ENCODE results near the gene PPP2R2C.

The PPP2R2C gene

GRCh38 chr4:6368601-6369000 is 103.8 kb downstream of the PPP2R2C start:
- FAIRE-seq (no peak), DNase-seq (ENCODE audit: insufficient read length, low spot score) (no peak)

DNA sequence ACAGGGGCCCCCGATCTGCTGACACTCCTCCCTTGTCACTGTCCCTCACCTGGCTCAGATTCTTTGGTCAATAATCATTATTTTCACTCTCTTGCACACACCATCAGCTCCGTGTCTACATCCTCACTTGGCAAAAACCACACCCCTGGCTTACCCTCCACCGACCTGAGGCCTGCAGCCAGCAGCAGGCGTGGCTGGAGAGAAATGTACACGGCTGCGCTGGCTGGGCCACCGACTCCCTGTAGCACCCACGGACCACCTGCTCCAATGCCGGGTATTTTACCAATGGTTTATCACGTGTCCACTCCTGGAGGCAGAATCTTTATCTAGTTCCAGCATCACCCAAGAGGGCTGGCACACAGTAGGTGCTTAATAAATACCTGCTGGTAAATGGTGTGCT is 104.3 kb downstream of the PPP2R2C start:
- FAIRE-seq (no peak), DNase-seq (ENCODE audit: insufficient read length, low spot score) (no peak)

- FAIRE-seq (no peak), DNase-seq (ENCODE audit: insufficient read length, low spot score) (no peak)
Observed at GRCh38 chr4:6367371-6367851, 105.0 kb downstream of the PPP2R2C start.

DNA sequence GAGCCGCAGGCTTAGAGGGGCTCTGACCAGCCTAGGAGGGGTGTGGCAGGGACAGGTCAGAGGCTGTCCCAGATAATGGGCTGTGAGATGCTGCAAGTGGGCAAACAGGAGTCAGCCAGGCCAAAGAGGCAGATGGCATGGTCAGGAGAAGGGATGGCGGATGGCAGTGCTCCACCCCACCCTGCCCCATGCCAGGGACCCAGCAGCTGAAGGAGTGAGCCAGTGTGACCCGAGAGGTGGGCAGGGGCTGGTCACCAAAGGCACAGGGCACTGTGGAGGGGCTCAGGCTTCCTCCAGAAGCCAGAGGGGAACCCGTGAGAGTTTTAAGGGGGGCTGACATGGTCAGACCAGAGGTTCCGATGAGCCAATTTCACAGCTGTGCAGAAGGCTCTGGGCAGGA is 105.8 kb downstream of the PPP2R2C start:
- DNase-seq (ENCODE audit: insufficient read length, low spot score) = no peak
- no peak for FAIRE-seq

GRCh38 chr4:6365545-6366086 is 106.8 kb downstream of the PPP2R2C start:
- DNase-seq (ENCODE audit: insufficient read length, low spot score) = no peak
- FAIRE-seq = no peak

DNA sequence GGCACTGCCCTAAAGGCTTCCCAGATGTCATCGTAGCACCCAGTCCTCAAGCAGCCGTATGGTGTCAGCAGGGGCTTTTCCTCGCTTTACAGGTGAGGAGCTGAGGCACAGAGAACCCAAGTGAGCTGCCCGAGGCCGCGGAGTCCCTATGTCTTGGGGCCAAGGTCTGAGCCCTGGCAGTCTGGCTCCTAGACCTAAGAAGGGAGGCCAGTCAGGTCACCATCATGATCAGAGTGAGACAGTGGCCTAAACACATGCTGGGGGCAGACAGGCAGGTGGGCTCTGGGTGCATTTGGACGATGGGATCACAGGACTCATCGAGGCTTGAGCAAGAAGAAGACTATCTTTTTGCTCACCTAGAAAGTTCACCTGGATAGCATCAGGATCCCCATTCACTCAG is 107.8 kb downstream of the PPP2R2C start:
- FAIRE-seq (no peak), DNase-seq (ENCODE audit: insufficient read length, low spot score) (no peak)

DNA sequence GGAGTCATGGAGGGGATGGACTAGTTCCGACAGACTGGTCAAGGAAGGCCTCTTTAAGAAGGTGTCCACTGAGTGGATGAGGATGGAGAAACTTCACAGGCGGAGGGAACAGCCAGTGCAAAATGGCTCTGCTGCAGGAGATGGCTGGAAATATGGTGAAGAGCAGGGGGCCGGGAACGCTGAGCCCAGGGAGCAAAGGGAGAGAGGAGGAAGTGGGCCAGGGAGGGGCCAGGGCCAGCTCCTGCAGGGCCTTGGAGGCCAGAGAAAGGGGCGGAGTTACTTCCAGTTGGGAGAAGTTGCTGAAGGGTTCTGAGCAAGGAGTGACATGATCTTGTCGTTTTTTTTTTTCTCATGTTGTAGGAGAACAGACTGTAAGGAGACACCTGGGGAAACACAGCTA is 108.3 kb downstream of the PPP2R2C start:
- no peak for DNase-seq (ENCODE audit: insufficient read length, low spot score)
- no peak for FAIRE-seq

- no peak for FAIRE-seq
- peak; percentile 38 for DNase-seq (ENCODE audit: insufficient read length, low spot score)
Observed at GRCh38 chr4:6362896-6363295, 109.5 kb downstream of the PPP2R2C start.

- FAIRE-seq (no peak), DNase-seq (ENCODE audit: insufficient read length, low spot score) (no peak)
Observed at GRCh38 chr4:6362243-6362885, 110.0 kb downstream of the PPP2R2C start.

- FAIRE-seq (no peak), DNase-seq (ENCODE audit: insufficient read length, low spot score) (no peak)
Observed at GRCh38 chr4:6361076-6361784, 111.2 kb downstream of the PPP2R2C start.

GRCh38 chr4:6360385-6360784 is 112.0 kb downstream of the PPP2R2C start:
- DNase-seq (ENCODE audit: insufficient read length, low spot score) (no peak), FAIRE-seq (no peak)

DNA sequence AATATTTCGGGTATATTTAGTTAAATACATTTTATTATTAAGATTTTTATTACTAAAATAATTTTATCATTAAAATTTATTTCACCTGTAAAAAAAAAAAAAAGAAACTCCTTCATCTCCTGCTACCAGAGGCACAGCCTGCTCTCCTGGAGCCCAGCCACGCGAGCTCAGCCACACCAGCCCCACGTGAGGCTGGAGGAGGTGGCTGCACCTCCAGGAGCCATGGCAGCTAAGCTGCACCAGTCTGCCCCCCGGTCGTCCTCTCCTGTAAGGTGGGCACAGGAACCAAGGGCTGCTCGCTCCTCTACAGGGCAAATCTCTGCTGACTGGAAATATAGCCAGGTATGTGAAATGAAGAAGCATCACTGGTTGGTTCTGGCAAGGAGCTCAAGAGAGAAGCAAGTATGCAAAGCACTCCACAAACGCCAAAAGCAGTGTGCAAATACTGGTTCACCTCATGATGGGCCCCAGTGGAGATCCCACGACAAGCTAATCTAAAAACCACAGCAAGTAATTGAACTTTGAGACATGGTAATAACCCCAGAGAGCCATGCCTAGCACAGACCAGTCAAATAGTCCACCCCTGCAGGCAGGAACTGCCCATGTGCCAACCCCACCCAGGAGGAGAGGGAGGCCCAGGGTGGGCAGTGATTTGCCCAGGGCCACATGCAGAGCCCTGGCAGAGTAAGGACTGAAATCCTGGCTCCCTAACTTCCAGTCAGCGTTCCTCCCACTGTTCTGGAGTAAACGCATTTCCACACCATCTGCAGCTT is 112.7 kb downstream of the PPP2R2C start:
- no peak for DNase-seq (ENCODE audit: insufficient read length, low spot score)
- no peak for FAIRE-seq

DNA sequence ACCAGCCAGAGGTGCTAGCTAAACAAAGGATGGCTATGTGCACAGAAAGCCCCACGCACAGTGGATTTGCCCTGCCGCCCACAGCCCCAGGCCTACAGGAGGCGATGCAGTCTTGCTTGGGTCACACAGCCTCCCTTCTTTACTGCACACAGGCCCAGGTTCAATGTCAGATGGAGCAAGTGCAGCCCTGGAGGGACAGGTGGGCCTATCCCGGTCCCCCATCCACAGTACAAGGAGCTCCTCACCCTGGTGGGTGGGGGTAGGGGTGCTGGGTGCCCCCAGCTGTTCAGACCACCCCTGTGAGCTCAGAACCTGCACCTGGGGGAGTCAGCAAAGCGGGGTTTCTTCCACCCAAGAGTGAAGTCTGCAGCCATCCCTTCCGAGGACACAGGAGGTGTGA is 114.9 kb downstream of the PPP2R2C start:
- DNase-seq (ENCODE audit: insufficient read length, low spot score) (no peak), FAIRE-seq (no peak)

DNA sequence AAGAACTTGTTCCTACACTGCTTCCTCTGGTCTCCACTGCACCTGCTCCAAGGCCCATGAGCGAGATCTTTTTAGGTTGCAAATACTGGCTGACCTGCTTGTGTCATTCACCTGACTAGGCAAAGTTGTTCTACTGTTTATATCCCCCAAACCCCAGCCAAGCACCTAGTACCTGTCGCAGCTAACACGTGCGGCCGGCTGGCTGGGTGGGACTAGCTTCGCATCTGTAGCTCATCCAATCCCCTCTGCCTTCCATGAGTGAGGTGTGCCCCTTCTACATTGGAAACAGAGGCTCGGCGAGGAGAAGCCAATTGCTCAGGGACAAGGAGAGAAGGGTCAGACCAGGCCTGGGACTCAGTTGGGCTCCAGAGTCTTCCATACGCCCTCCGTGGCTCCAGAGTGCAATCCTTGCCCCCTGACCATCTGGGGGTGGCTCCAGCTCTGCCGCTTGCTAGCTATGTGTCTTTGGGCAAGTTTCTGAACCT is 116.3 kb downstream of the PPP2R2C start:
- DNase-seq (ENCODE audit: insufficient read length, low spot score) = no peak
- FAIRE-seq = no peak

- no peak for DNase-seq (ENCODE audit: insufficient read length, low spot score)
- no peak for FAIRE-seq
Observed at GRCh38 chr4:6355052-6355451, 117.4 kb downstream of the PPP2R2C start.

GRCh38 chr4:6354626-6355025 is 117.8 kb downstream of the PPP2R2C start:
- FAIRE-seq (no peak), DNase-seq (ENCODE audit: insufficient read length, low spot score) (no peak)

DNA sequence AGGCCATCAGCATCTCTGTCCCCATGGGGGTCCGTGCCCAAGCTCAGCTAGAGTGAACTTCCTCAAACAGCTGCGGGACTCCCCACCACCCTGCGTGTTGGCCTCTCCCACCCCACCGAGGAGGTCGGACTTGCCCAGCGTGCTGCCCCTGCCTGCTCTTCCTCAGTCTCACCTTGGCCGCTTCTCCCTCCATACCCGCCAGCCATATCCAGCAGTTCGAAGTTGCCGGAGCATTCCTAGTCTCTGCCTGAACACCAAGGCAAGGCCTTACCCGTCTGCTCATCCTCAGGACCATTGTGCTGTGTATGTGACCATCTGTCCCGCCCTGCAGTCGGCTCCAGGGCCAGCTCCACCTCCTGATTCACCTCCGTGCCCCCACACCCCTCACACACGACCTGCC is 118.3 kb downstream of the PPP2R2C start:
- DNase-seq (ENCODE audit: insufficient read length, low spot score) = no peak
- no peak for FAIRE-seq

DNA sequence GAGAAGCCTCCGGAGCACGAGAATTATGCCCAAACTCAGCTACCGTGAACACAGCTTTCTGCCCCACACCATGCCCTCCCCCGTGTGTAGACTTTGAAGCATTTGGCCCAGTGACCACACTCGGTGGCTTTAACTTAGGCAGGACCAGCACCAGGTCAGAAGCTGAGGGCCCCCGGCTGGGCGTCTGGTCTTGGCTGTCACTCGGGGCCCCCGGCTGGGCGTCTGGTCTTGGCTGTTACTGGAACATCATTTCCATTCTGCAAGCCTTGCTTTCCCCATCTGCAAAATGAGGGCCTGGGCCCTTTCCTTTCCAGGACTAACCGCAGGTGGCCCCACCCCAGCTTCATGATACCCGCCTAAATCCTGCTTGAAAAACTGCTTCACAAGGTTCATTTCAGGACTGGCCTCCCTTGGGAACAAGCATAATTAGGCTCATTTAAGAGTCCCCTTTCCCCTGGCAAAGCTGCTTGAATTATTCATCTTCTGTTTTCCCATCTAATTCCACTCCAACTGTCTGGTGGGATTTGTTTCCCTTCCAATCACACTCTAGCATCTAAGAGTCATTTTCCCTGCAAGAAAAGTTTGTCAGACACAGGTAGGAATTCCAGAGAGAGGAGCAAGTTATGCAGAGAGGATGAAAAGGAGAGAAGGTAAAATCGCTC is 120.3 kb downstream of the PPP2R2C start:
- FAIRE-seq (no peak), DNase-seq (ENCODE audit: insufficient read length, low spot score) (no peak)

DNA sequence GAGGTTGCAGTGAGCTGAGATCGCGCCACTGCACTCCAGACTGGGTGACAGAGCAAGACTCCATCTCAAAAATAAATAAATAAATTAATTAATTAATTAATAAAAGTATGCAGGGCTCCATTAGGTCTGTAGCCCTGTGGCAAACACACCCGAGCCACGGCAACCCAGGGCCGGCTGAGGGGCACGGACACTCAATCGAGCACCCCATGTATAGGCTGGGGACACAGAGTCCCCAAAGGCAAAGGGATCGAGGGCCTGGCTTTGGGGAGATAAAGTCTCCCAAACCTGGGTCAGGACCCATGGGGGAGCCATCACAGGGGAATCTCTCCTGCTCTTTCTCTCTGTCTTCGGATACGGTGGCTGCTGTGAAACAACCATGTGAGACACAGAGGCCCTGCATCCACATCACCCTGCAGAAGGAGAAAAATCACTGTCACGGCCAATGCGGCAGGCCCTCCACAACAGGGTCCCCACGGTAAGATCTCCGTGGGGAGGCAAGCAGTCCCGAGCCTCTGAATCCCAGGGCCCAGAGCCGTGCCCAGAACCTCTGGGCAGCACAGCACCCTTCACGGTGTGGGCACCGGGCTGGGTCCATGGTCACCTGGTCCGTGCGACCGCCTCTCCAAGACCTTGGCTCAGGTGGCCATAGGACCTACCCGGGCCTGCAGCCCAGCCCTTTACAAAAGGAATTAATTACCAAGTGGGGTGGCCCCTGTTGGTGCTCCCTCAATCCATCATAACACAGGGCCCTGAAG is 121.0 kb downstream of the PPP2R2C start:
- FAIRE-seq (no peak), DNase-seq (ENCODE audit: insufficient read length, low spot score) (no peak)

GRCh38 chr4:6350646-6351045 is 121.8 kb downstream of the PPP2R2C start:
- DNase-seq (ENCODE audit: insufficient read length, low spot score) (no peak), FAIRE-seq (no peak)

All from GM19239 (cell line).